Bronchial epithelial cell (primary cell): ENCODE measurements around the gene TLCD5. TPM values are rescaled to one million over a fixed set of nuclear protein-coding genes. Genes with fewer than 3 reads are reported as not detected.
A peak's percentile ranks its signal among the peaks of the same experiment; 100 is the strongest.

Experiments used
- DNase-seq: peaks from one replicate; pipeline ENCODE4 v3.0.0-alpha.2; 2010; ENCODE audit warnings: low read depth
- FAIRE-seq: peaks from 2 replicates; lab custom pipeline; 2011; peaks lifted over from hg19 to GRCh38; lab: Jason Lieb, UNC
- H3K27me3 ChIP-seq: 2 replicates; pipeline ENCODE4 v1.5.1; 2011; ENCODE audit warnings: low read length; ENCODE audit not compliant: control insufficient read depth, insufficient read depth
- H3K36me3 ChIP-seq: 2 replicates; pipeline ENCODE4 v1.5.1; 2011; ENCODE audit warnings: low read length; ENCODE audit not compliant: control insufficient read depth, insufficient read depth
- H3K4me3 ChIP-seq: 2 replicates; pipeline ENCODE4 v1.5.1; 2011; ENCODE audit warnings: mild to moderate bottlenecking, low read depth, low read length, control low read depth
- total RNA-seq: library from RNA; depleted of rRNA; stranded (reverse); fragments of >200 nt; gene quantifications from 2 replicates; pipeline ENCODE4 v1.2.1, GENCODE V29; 2014
- TF ChIP-seq, protein P1 (sequence below): IDR thresholded peaks from 2 replicates; pipeline ENCODE4 v1.5.1; 2011; ENCODE audit warnings: mild to moderate bottlenecking, moderate library complexity, low read length, control low read depth, inconsistent platforms; ENCODE audit not compliant: insufficient read depth, severe bottlenecking

TLCD5 gene
- total RNA-seq, 1 donor from 2014 or later: 1.8 TPM

DNA sequence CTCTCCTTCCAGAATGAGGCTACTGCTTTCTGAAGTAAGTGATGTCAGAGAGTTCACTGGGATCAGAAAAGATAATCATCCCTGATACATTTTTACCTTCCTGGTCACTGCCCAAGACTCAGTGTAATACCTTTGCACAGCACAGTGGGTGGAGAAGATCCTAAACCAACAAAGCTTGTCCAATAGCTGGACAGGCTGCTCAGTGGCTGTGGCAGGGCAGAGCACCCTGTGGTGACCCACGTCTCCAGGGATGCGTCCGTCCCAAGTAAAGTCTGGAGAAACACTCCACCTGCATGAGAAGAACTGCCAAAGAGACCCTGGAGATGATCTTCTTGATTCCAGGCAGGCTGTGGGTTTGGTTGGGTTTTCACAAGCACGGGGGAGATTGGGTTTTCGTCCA lies 31.0 kb upstream of the TLCD5 start:
- TF ChIP-seq, protein P1, sequence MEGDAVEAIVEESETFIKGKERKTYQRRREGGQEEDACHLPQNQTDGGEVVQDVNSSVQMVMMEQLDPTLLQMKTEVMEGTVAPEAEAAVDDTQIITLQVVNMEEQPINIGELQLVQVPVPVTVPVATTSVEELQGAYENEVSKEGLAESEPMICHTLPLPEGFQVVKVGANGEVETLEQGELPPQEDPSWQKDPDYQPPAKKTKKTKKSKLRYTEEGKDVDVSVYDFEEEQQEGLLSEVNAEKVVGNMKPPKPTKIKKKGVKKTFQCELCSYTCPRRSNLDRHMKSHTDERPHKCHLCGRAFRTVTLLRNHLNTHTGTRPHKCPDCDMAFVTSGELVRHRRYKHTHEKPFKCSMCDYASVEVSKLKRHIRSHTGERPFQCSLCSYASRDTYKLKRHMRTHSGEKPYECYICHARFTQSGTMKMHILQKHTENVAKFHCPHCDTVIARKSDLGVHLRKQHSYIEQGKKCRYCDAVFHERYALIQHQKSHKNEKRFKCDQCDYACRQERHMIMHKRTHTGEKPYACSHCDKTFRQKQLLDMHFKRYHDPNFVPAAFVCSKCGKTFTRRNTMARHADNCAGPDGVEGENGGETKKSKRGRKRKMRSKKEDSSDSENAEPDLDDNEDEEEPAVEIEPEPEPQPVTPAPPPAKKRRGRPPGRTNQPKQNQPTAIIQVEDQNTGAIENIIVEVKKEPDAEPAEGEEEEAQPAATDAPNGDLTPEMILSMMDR: no peak

DNA sequence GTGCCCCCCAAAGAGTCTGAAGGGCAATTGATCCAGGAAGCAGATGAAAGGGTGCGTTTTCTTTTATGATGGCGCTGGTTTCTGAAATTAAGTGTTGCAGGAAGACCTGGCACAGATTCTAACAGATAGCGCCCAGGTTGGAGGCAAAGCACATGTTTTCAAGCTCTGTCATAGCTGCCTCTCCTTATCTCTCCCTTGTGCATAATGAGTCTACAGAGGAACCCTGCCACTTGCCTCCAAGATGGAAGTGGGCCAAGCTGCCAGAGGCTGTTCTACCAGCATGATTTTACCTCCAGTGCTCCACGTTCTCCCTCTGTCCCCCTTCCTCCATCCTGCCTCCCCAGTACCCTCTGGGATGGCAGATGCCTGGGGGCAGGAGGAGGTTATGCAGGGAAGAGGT lies 30.0 kb upstream of the TLCD5 start:
- no peak for DNase-seq
- no peak for FAIRE-seq
- no peaks in the 10 kb centered on the region for H3K36me3 ChIP-seq
- TF ChIP-seq, protein P1: no peak
- peaks cover 7% of the 10 kb centered on the region for H3K27me3 ChIP-seq
- H3K4me3 ChIP-seq: no peak overlapping the region

More for the DNA sequence above, 31.0 kb upstream of the TLCD5 start:
- Histone ChIP-seq H3K36me3 (no peaks in the 10 kb centered on the region), H3K4me3 (no peak overlapping the region), H3K27me3 (peaks cover 7% of the 10 kb centered on the region)
- FAIRE-seq: no peak
- DNase-seq: no peak

DNA sequence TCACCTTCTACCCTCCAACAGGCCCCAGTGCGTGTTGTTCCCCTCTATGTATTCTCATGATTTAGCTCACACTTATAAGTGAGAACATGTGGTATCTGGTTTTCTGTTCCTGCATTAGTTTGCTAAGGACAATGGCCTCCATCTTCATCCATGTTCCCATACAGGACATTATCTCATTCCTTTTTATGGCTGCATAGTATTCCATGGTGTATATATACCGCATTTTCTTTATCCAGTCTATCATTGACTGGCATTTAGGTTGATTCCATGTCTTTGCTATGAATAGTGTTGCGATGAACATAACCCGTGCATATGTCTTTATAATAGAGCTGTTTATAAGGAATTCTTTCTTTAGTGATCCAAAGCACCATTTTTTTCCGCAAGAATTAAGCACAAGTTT lies 28.5 kb upstream of the TLCD5 start:
- H3K36me3 ChIP-seq: no peaks in the 10 kb centered on the region
- TF ChIP-seq, protein P1: no peak
- H3K27me3 ChIP-seq: peaks cover 5% of the 10 kb centered on the region
- DNase-seq (no peak), FAIRE-seq (no peak)
- no peak overlapping the region for H3K4me3 ChIP-seq

DNA sequence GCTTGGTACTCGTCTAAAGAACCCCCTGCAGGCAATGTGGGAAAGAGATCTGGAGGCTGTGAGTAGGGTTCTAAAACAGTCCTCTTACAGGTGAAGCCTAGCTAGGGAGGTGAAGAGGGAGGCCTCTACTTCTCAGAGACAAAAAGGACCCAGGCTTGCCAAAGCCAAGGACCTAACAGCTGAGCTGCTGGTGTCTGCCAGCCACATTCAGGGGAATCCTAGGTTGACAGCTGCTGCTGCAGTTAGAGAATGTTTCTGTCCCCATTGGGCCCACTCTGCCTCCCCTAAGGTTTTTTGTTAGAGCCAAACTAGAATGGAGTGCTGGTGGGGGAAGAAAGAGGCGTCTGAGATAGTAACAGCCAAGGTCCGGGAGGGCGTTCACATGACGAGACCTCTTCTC lies 26.6 kb upstream of the TLCD5 start:
- TF ChIP-seq, protein P1: no peak
- no peaks in the 10 kb centered on the region for H3K36me3 ChIP-seq
- DNase-seq (no peak), FAIRE-seq (no peak)
- peaks cover 3% of the 10 kb centered on the region for H3K27me3 ChIP-seq
- no peak overlapping the region for H3K4me3 ChIP-seq

DNA sequence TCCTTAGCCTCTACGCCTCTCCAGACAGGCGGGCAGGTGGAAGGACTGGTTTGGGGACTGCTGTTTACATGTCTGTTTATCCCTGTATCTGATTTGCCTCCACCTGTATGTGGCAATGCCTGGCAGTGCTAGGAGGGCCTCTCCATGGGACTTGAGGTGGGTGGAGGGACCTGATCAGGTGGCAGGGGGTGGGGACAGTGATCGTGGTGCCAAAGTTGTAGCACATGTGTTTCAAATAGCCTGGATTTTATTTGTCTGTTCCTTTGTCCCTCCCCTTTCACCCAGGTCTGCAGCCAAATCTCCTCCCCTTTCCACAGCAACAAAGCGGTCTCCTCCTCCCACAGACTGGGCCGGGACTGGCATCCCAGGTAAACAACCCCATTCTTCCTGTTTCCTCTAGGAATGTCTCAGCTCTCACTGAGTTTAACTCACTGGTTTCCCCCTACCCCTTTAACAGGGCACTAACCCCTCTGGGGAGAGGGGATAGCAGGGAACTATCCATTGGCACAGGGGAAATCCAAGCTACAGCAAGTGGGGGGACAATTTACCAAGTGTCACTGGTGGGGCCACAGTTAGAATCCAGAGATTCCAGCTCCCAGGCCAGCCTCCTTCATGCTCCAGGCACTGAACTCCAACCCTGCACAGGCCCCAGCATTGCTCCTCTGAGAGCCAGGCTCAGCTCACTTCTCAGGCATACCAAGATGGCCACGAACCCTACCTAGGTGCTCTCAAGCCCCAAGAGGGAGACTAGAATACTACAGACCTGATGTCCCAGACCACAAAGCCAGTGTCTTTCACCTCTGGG lies 22.9 kb upstream of the TLCD5 start:
- FAIRE-seq: no peak
- TF ChIP-seq, protein P1: no peak
- Histone ChIP-seq H3K4me3 (no peak overlapping the region), H3K36me3 (no peaks in the 10 kb centered on the region), H3K27me3 (no peaks in the 10 kb centered on the region)
- DNase-seq: peak; percentile 61
